Stimulated activated memory B cell treated with anti-CD40 and anti-IgM and Interleukin-4, amounts not matched to agents 10 μg/mL and 1 μg/mL and 100 μg/mL, for 72 hours (primary cell): Measurements from ENCODE around the gene SIRT4.

Source experiments
- ATAC-seq: fragments of 150-1000 bp; cut with Tn5 transposase; 2 replicates; pipeline ENCODE4 v1.10.0; 2021
- H3K27ac Mint-ChIP-seq: one replicate; pipeline ENCODE4 v1.8.0; 2022; ENCODE audit warnings: mild to moderate bottlenecking, mixed read lengths
- H3K27me3 Mint-ChIP-seq: one replicate; pipeline ENCODE4 v1.8.0; 2022; ENCODE audit warnings: mixed read lengths
- H3K36me3 Mint-ChIP-seq: one replicate; pipeline ENCODE4 v1.8.0; 2022; ENCODE audit warnings: mixed read lengths
- H3K4me1 Mint-ChIP-seq: one replicate; pipeline ENCODE4 v1.8.0; 2022; ENCODE audit warnings: mixed read lengths
- H3K4me3 Mint-ChIP-seq: one replicate; pipeline ENCODE4 v1.8.0; 2022; ENCODE audit warnings: mild to moderate bottlenecking, moderate library complexity, mixed read lengths
- H3K9me3 Mint-ChIP-seq: one replicate; pipeline ENCODE4 v1.8.0; 2022; ENCODE audit warnings: mixed read lengths

SIRT4 gene

GRCh38 chr12:120343039-120343537 lies 41.0 kb downstream of the SIRT4 start:
- H3K9me3 Mint-ChIP-seq = peaks cover 5% of the 10 kb centered on the region
- no peak overlapping the region for H3K27ac Mint-ChIP-seq
- ATAC-seq = no peak
- H3K4me1 Mint-ChIP-seq = no peaks in the 10 kb centered on the region
- H3K27me3 Mint-ChIP-seq = peaks cover 58% of the 10 kb centered on the region
- no peak overlapping the region for H3K4me3 Mint-ChIP-seq
- no peaks in the 10 kb centered on the region for H3K36me3 Mint-ChIP-seq

- peaks cover 61% of the 10 kb centered on the region for H3K27me3 Mint-ChIP-seq
- no peaks in the 10 kb centered on the region for H3K4me1 Mint-ChIP-seq
- H3K27ac Mint-ChIP-seq = no peak overlapping the region
- H3K4me3 Mint-ChIP-seq = no peak overlapping the region
- H3K9me3 Mint-ChIP-seq = peaks cover under 1% of the 10 kb centered on the region
- ATAC-seq = no peak
- H3K36me3 Mint-ChIP-seq = no peaks in the 10 kb centered on the region
Observed at GRCh38 chr12:120343692-120344091, 41.6 kb downstream of the SIRT4 start.

DNA sequence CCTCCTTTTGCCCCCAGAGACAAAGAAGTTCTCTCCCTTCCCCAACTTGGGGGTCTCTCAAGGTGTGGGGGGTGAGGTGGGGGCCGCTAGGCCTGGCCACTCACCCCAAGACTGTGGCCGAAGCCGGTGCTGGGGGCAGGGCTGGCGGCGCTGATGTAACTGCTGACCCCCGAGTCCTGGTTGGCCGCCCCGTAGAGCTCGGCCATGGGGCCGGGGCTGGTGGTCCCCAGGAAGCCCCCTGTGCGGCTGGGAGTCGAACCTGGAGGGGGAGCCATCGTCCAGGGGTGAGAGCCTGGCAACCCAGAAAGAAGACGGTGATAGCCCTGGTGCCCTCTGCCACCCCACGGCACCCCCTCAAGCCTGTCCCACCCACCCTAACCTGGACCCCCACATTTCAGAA lies 43.9 kb downstream of the SIRT4 start:
- H3K27me3 Mint-ChIP-seq = peaks cover 59% of the 10 kb centered on the region
- H3K4me1 Mint-ChIP-seq = no peaks in the 10 kb centered on the region
- no peaks in the 10 kb centered on the region for H3K36me3 Mint-ChIP-seq
- no peaks in the 10 kb centered on the region for H3K9me3 Mint-ChIP-seq
- H3K27ac Mint-ChIP-seq = no peak overlapping the region
- ATAC-seq = peak; percentile 21
- no peak overlapping the region for H3K4me3 Mint-ChIP-seq

GRCh38 chr12:120346681-120347080 lies 44.6 kb downstream of the SIRT4 start:
- Mint-ChIP-seq H3K9me3 (no peaks in the 10 kb centered on the region), H3K4me1 (no peaks in the 10 kb centered on the region), H3K27ac (no peak overlapping the region), H3K27me3 (peaks cover 59% of the 10 kb centered on the region), H3K36me3 (no peaks in the 10 kb centered on the region), H3K4me3 (no peak overlapping the region)
- ATAC-seq = no peak

DNA sequence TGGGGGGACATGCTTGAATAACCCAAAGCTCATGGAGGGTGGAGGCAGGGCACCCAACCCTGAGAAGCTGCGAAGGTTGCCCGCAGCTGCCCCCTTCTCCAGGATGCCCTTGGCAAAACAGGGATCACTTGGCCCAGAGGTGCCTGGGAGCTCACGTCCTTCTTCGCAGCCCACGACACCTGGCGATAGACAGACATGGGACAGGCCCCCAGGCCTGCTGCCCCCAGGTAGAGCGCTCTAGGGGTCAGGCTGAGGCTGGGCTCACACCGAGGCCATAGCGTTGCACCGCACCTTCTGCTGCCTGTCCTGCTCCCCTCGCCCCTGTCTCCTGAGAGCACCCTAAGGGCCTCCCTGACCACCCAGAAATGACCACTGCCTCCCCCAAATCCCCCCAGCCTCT lies 45.6 kb downstream of the SIRT4 start:
- Mint-ChIP-seq H3K27me3 (peaks cover 53% of the 10 kb centered on the region), H3K4me1 (no peaks in the 10 kb centered on the region), H3K9me3 (no peaks in the 10 kb centered on the region), H3K4me3 (no peak overlapping the region), H3K36me3 (no peaks in the 10 kb centered on the region), H3K27ac (no peak overlapping the region)
- no peak for ATAC-seq

GRCh38 chr12:120350576-120351350 lies 48.6 kb downstream of the SIRT4 start:
- Mint-ChIP-seq H3K27me3 (peaks cover 38% of the 10 kb centered on the region), H3K4me1 (no peaks in the 10 kb centered on the region), H3K9me3 (no peaks in the 10 kb centered on the region), H3K4me3 (no peak overlapping the region), H3K36me3 (no peaks in the 10 kb centered on the region), H3K27ac (no peak overlapping the region)
- no peak for ATAC-seq

GRCh38 chr12:120352117-120352516 lies 50.0 kb downstream of the SIRT4 start:
- Mint-ChIP-seq H3K27ac (no peak overlapping the region), H3K4me3 (no peak overlapping the region), H3K27me3 (peaks cover 36% of the 10 kb centered on the region), H3K4me1 (peaks cover 6% of the 10 kb centered on the region), H3K9me3 (no peaks in the 10 kb centered on the region), H3K36me3 (no peaks in the 10 kb centered on the region)
- ATAC-seq = no peak

DNA sequence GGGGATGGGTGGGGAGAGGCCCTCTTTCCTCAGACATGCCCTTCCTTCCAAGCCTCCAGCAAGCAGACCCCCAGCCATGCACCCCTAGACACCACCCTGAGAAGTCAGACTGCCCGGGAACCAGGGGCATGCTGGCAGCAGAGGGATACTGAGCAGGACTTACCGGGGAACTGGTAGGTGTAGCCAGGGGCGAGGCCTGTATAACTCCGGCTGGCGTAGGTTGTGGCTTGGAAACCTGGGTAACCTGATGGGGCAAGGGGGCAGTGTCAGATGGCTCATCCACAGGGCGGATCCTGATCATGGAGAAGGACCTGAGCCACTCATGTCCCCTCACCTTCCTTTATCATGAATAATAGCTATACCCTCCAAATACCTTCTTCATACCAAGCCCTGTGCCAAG lies 51.0 kb downstream of the SIRT4 start:
- H3K9me3 Mint-ChIP-seq = no peaks in the 10 kb centered on the region
- H3K27ac Mint-ChIP-seq = no peak overlapping the region
- peaks cover 36% of the 10 kb centered on the region for H3K27me3 Mint-ChIP-seq
- no peak for ATAC-seq
- H3K36me3 Mint-ChIP-seq = no peaks in the 10 kb centered on the region
- H3K4me1 Mint-ChIP-seq = peaks cover 6% of the 10 kb centered on the region
- no peak overlapping the region for H3K4me3 Mint-ChIP-seq

DNA sequence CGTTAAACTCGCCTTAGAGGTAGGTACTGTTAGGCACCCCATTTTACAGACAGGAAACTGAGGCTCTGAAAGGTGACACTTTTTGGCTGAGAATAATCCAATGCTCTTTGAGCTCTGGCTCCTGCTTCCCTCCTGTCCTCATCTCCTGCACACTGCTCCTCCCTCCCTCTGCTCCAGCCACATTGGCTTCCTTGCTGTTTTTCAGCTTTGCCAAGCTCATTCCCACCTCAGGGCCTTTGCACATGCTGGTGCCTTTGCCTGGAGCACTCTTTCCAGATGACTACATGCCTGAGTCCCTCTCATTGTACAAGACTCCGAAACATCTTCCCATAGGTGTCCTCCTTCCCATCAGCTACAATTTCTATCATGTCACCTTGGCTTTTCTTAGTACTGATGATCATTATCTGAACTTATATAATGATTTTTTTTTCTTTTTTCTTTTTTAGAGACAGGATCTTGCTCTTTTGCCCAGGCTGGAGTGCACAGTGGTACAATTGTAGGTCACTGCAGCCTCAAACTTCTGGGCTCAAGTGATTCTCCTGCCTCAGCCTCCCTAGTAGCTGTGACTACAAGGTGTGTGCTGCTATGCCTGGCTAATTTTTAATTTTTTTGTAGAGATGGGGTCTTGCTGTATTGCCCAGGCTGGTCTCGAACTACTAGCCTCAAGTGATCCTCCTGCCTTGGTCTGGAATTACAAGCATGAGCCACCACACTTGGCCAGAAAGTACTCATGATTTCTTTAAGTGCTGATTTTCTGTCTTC lies 51.6 kb downstream of the SIRT4 start:
- Mint-ChIP-seq H3K27me3 (peaks cover 40% of the 10 kb centered on the region), H3K9me3 (no peaks in the 10 kb centered on the region), H3K36me3 (no peaks in the 10 kb centered on the region), H3K4me3 (no peak overlapping the region), H3K4me1 (peaks cover 6% of the 10 kb centered on the region), H3K27ac (no peak overlapping the region)
- no peak for ATAC-seq

GRCh38 chr12:120356567-120357030 lies 54.5 kb downstream of the SIRT4 start:
- peaks cover 58% of the 10 kb centered on the region for H3K27me3 Mint-ChIP-seq
- no peaks in the 10 kb centered on the region for H3K9me3 Mint-ChIP-seq
- no peak overlapping the region for H3K27ac Mint-ChIP-seq
- H3K4me3 Mint-ChIP-seq = no peak overlapping the region
- no peaks in the 10 kb centered on the region for H3K36me3 Mint-ChIP-seq
- peak; percentile 77 for ATAC-seq
- H3K4me1 Mint-ChIP-seq = peaks cover 6% of the 10 kb centered on the region

DNA sequence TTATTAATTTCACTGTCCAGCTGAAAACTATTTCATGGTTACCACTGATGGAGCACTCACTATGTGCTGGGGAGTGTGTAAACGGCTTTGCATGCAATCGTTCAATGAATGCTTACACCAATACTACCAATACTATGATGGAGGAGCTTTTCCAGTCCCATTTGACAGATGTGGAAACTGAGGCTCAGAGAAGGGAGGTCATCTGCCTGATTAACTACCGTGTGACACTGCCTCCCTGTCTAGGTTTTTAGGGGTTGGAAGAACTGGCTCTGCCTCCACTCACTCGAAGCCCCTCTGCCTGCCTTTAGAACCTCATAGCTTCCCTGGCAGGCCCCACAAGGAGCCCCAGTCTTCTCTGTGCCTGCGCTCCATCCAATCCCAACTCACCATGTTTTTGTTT lies 55.0 kb downstream of the SIRT4 start:
- no peak for ATAC-seq
- H3K4me3 Mint-ChIP-seq = no peak overlapping the region
- H3K9me3 Mint-ChIP-seq = no peaks in the 10 kb centered on the region
- H3K27me3 Mint-ChIP-seq = peaks cover 62% of the 10 kb centered on the region
- H3K36me3 Mint-ChIP-seq = no peaks in the 10 kb centered on the region
- no peak overlapping the region for H3K27ac Mint-ChIP-seq
- H3K4me1 Mint-ChIP-seq = peaks cover 11% of the 10 kb centered on the region

GRCh38 chr12:120358412-120359100 lies 56.4 kb downstream of the SIRT4 start:
- no peak overlapping the region for H3K27ac Mint-ChIP-seq
- ATAC-seq = no peak
- H3K4me3 Mint-ChIP-seq = no peak overlapping the region
- no peaks in the 10 kb centered on the region for H3K36me3 Mint-ChIP-seq
- peaks cover 15% of the 10 kb centered on the region for H3K4me1 Mint-ChIP-seq
- H3K9me3 Mint-ChIP-seq = no peaks in the 10 kb centered on the region
- peaks cover 76% of the 10 kb centered on the region for H3K27me3 Mint-ChIP-seq

DNA sequence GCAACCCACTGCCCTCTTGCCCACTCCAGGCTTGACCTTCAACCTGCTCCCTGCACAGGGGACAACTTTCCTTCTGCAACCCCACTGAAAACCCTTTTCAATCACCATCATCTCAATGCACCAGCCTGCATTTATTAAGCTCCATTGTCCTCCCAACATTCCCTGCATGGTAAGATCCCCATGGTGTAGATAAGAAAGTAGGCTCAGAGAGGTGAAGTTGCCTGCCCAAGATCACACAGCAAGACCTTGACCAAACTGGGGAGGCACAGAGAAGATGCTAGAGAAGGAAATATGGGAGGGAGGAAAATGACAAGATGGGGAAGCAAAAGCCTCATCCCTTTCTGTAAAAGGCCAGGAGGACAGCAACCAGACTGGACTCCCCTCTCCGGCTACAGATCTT lies 57.0 kb downstream of the SIRT4 start:
- no peak overlapping the region for H3K4me3 Mint-ChIP-seq
- no peaks in the 10 kb centered on the region for H3K36me3 Mint-ChIP-seq
- no peak overlapping the region for H3K27ac Mint-ChIP-seq
- ATAC-seq = no peak
- H3K4me1 Mint-ChIP-seq = peaks cover 15% of the 10 kb centered on the region
- H3K9me3 Mint-ChIP-seq = no peaks in the 10 kb centered on the region
- peaks cover 82% of the 10 kb centered on the region for H3K27me3 Mint-ChIP-seq

- peaks cover 99% of the 10 kb centered on the region for H3K27me3 Mint-ChIP-seq
- H3K9me3 Mint-ChIP-seq = no peaks in the 10 kb centered on the region
- H3K36me3 Mint-ChIP-seq = no peaks in the 10 kb centered on the region
- no peak overlapping the region for H3K27ac Mint-ChIP-seq
- H3K4me1 Mint-ChIP-seq = peaks cover 9% of the 10 kb centered on the region
- peak overlapping the region; percentile 65 for H3K4me3 Mint-ChIP-seq
- peak; percentile 32 for ATAC-seq
Observed at GRCh38 chr12:120361506-120362208, 59.5 kb downstream of the SIRT4 start.
